ENCODE measurements around the gene CCDC106.

Gene CCDC106

GRCh38 chr19:55614711-55615542 lies 33.1 kb upstream of the CCDC106 start:
- TF ChIP-seq, protein P1, sequence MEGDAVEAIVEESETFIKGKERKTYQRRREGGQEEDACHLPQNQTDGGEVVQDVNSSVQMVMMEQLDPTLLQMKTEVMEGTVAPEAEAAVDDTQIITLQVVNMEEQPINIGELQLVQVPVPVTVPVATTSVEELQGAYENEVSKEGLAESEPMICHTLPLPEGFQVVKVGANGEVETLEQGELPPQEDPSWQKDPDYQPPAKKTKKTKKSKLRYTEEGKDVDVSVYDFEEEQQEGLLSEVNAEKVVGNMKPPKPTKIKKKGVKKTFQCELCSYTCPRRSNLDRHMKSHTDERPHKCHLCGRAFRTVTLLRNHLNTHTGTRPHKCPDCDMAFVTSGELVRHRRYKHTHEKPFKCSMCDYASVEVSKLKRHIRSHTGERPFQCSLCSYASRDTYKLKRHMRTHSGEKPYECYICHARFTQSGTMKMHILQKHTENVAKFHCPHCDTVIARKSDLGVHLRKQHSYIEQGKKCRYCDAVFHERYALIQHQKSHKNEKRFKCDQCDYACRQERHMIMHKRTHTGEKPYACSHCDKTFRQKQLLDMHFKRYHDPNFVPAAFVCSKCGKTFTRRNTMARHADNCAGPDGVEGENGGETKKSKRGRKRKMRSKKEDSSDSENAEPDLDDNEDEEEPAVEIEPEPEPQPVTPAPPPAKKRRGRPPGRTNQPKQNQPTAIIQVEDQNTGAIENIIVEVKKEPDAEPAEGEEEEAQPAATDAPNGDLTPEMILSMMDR (conservative IDR thresholded peaks at IDR 0.05; ENCODE audit: control insufficient read depth, insufficient read depth, low read depth, low read length), result no peak
- no peak for DNase-seq (ENCODE audit: low read depth)

GRCh38 chr19:55615543-55616394 lies 32.2 kb upstream of the CCDC106 start:
- TF ChIP-seq, protein P1 (conservative IDR thresholded peaks at IDR 0.05; ENCODE audit: control insufficient read depth, insufficient read depth, low read depth, low read length), result no peak
- DNase-seq (ENCODE audit: low read depth), result no peak
- no peak overlapping the region for H3K4me3 ChIP-seq (ENCODE audit: control insufficient read depth, low read depth, low read length)

More at GRCh38 chr19:55614711-55615542, 33.1 kb upstream of the CCDC106 start:
- no peak overlapping the region for H3K4me3 ChIP-seq (ENCODE audit: control insufficient read depth, low read depth, low read length)

- no peak overlapping the region for H3K4me3 ChIP-seq (ENCODE audit: control insufficient read depth, low read depth, low read length)
- TF ChIP-seq, protein P1 (conservative IDR thresholded peaks at IDR 0.05; ENCODE audit: control insufficient read depth, insufficient read depth, low read depth, low read length), result no peak
- DNase-seq (ENCODE audit: low read depth), result no peak
These were observed 31.6 kb upstream of the CCDC106 start for GRCh38 chr19:55616395-55616875.

DNA sequence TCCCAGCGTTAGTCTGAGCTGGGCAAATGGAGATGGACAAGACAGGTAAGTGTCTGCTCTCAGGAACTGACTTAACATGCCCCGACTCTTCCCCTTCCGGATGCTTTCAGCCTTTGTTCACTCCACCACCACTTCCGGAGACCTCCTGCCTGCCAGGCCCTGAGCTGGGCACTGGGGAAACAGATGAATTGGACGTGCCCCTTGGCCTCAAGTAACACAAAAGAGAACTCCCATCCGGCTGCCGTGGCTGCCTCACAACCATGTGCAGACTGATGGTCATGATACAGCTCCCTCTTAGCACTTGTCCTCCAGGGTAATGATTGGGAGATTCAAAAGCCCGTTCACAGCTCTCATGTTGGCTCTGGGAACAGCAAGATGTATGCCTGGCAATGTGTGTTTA lies 30.6 kb upstream of the CCDC106 start:
- TF ChIP-seq, protein P1 (conservative IDR thresholded peaks at IDR 0.05; ENCODE audit: control insufficient read depth, insufficient read depth, low read depth, low read length), result no peak
- no peak overlapping the region for H3K4me3 ChIP-seq (ENCODE audit: control insufficient read depth, low read depth, low read length)
- no peak for DNase-seq (ENCODE audit: low read depth)

DNA sequence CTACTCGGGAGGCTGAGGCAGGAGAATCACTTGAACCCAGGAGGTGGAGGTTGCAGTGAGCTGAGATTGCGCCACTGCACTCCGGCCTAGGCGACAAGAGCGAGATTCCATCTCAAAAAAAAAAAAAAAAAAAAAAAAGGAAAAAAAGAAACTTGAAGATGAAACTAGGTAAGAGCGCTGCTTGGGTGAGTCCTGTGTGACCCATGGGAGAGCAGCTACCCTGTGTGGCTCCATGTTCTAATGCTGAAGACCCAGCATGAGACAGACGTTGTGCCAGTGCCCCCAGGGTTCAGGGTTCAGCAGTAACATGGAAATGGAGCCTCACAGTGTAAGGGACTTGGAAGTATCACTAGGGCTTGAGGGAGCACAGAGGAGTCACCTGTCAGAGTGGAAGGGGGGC lies 29.6 kb upstream of the CCDC106 start:
- H3K4me3 ChIP-seq (ENCODE audit: control insufficient read depth, low read depth, low read length), result no peak overlapping the region
- no peak for DNase-seq (ENCODE audit: low read depth)
- TF ChIP-seq, protein P1 (conservative IDR thresholded peaks at IDR 0.05; ENCODE audit: control insufficient read depth, insufficient read depth, low read depth, low read length), result no peak

GRCh38 chr19:55619286-55619685 lies 28.7 kb upstream of the CCDC106 start:
- H3K4me3 ChIP-seq (ENCODE audit: control insufficient read depth, low read depth, low read length), result no peak overlapping the region
- no peak for DNase-seq (ENCODE audit: low read depth)
- TF ChIP-seq, protein P1 (conservative IDR thresholded peaks at IDR 0.05; ENCODE audit: control insufficient read depth, insufficient read depth, low read depth, low read length), result no peak
